H1 (cell line): Measurements from ENCODE around the gene DAB2IP. TPM values are rescaled to one million over a fixed set of nuclear protein-coding genes. Genes with fewer than 3 reads are reported as not detected.

Source experiments
- CBX5 ChIP-seq: fragments of 300-800, 300-1000 bp; sonication (generic); IDR thresholded peaks from 2 replicates; pipeline ENCODE4 v1.7.1; 2016; ENCODE audit warnings: antibody characterized with exemption, low read length, low read depth
- CHD2 ChIP-seq: IDR thresholded peaks from 2 replicates; pipeline ENCODE4 v1.6.1; 2012; ENCODE audit warnings: low read length, improper control_type of control experiment
- HDAC2 ChIP-seq, 2 experiments: fragments of 300-600 bp in 1 of 2; sonication (generic) in 1 of 2; IDR thresholded peaks; 2 replicates each; pipeline ENCODE4 v1.6.1; 2011 to 2012; ENCODE audit warnings: low read depth in 2 of 2, low read length in 2 of 2, mild to moderate bottlenecking in 2 of 2, moderate library complexity in 2 of 2, borderline replicate concordance in 1 of 2, inconsistent platforms in 1 of 2
- KDM5A ChIP-seq: fragments of 200-600 bp; IDR thresholded peaks from 2 replicates; pipeline ENCODE4 v1.7.1; 2012; ENCODE audit warnings: mild to moderate bottlenecking, low read length, inconsistent platforms, mixed read lengths
- SAP30 ChIP-seq: fragments of 300-600 bp; sonication (generic); IDR thresholded peaks from 2 replicates; pipeline ENCODE4 v1.7.1; 2012; ENCODE audit warnings: low read length, moderate library complexity, mild to moderate bottlenecking, inconsistent platforms; ENCODE audit not compliant: insufficient read depth, insufficient replicate concordance
- SIN3A ChIP-seq, 2 experiments: IDR thresholded peaks in 1 of 2; conservative IDR thresholded peaks in 1 of 2; 2 replicates each; pipeline ENCODE4 v1.6.1; 2011 to 2012; ENCODE audit warnings: low read length in 2 of 2, improper control_type of control experiment in 1 of 2, low read depth in 1 of 2, mild to moderate bottlenecking in 1 of 2
- SIRT6 ChIP-seq: IDR thresholded peaks from one replicate; pipeline ENCODE4 v1.7.1; 2012; ENCODE audit warnings: low read length, inconsistent platforms
- polyA plus RNA-seq, 7 experiments: library from polyadenylated mRNA; depleted of rRNA in 3 of 7; stranded (reverse) in 5 of 7; unstranded in 2 of 7; fragments of >200 nt in 5 of 7; fragments of 200-250 nt in 2 of 7; gene quantifications; 1 replicate in 5 of 7; 2 replicates in 1 of 7; 4 replicates in 1 of 7; pipeline versions ENCODE4 v1.2.1 to v1.2.3, GENCODE V29; 2011 to 2013; ENCODE audit warnings: missing spikeins in 2 of 7, mixed read lengths in 2 of 7
- total RNA-seq: library from RNA; stranded (reverse); fragmentation: NEBNext Ultra II Directional; extraction: Animal tissue kit (Norgen Biotek cat#: 25700); gene quantifications from 2 replicates; pipeline ENCODE4 v1.2.1, GENCODE V29; 2021
- TF ChIP-seq, protein P1 (sequence below): IDR thresholded peaks from 2 replicates; pipeline ENCODE4 v1.6.1; 2011; ENCODE audit warnings: low read depth, mild to moderate bottlenecking, low read length; ENCODE audit not compliant: insufficient read depth

The DAB2IP gene
- total and polyA plus RNA-seq, 2 of the 8 experiments (the other 6 are each of a cell fraction or from before 2014, with no cell fraction given): 19.7 to 39.5 TPM

DNA sequence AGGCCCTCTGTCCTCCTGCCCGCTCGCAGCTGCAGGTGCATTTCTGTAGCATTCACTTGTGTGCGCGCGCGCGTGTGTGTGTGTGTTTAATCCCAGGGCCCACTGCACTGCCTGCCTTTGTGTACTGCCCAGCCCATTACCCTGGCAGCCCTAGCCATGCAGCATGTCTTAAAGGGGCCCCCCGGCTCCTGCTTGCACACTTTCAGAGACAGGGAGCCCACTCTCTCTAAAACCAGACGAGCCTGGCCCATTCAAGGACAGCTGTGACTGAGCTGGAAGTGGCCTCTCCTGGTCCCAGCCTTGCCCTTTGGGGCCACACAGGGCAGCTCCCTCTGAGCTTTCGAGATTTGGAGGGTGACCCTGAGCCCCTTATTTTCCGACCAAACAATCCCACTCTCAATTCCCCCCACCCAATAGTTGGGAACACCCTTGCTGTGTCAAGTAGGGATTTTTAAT lies 98.9 kb downstream of the DAB2IP start (continued):
- TF ChIP-seq SIRT6 (no peak), KDM5A (no peak), HDAC2 (IDR thresholded peaks at IDR 0.05; ENCODE audit: borderline replicate concordance in 1 of 2, low read depth in 2 of 2, low read length in 2 of 2) (no peak), CHD2 (no peak), CBX5 (no peak), SIN3A (conservative IDR thresholded peaks at IDR 0.05 in 1 of 2, IDR thresholded peaks at IDR 0.05 in 1 of 2; ENCODE audit: low read depth in 1 of 2, low read length in 2 of 2) (no peak), SAP30 (no peak)
- TF ChIP-seq, protein P1, sequence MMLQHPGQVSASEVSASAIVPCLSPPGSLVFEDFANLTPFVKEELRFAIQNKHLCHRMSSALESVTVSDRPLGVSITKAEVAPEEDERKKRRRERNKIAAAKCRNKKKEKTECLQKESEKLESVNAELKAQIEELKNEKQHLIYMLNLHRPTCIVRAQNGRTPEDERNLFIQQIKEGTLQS: no peak
- TF ChIP-seq, all 59 proteins: peak for 0
